NB4 (cell line): ENCODE results near the gene PKIG.

Experiments
- CTCF ChIP-seq: IDR thresholded peaks from one replicate; pipeline ENCODE4 v1.5.1; 2012; ENCODE audit warnings: low read depth, low read length
- MYC ChIP-seq: IDR thresholded peaks from 2 replicates; pipeline ENCODE4 v1.6.1; 2011; ENCODE audit warnings: low read depth, low read length
- POLR2A ChIP-seq: IDR thresholded peaks from 2 replicates; pipeline ENCODE4 v1.6.1; 2011; ENCODE audit warnings: mild to moderate bottlenecking; ENCODE audit not compliant: insufficient read length; ENCODE audit errors: extremely low read depth
- TF ChIP-seq, protein P1 (sequence below): IDR thresholded peaks from 2 replicates; pipeline ENCODE4 v1.6.1; 2011; ENCODE audit warnings: low read depth, low read length

DNA sequence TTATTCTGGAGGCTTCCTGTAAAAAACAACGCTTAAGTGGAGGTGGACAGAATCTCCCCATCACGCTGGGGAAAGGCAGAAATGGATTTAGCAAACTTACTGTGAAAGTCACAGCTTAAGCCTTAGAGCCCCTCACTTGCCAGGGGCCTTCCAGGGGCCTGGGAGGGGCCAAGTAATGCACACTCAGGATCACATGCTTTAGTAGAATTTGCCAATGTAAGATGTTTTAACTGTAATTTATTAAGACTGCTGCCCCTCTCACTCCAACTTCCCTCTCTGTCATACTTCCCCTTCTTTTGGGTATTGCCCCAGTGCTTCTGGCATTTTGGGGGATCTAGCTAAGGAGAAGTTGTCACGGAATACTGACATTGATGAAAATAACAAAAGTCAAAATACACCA lies 81.8 kb downstream of the PKIG start:
- TF ChIP-seq CTCF = no peak
- no peak for TF ChIP-seq POLR2A
- TF ChIP-seq MYC = no peak
- TF ChIP-seq, protein P1, sequence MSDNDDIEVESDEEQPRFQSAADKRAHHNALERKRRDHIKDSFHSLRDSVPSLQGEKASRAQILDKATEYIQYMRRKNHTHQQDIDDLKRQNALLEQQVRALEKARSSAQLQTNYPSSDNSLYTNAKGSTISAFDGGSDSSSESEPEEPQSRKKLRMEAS = no peak
